ENCODE results near the gene LRRC55. TPM values are rescaled to one million over a fixed set of nuclear protein-coding genes. Genes with fewer than 3 reads are reported as not detected.

LRRC55 gene, protein sequence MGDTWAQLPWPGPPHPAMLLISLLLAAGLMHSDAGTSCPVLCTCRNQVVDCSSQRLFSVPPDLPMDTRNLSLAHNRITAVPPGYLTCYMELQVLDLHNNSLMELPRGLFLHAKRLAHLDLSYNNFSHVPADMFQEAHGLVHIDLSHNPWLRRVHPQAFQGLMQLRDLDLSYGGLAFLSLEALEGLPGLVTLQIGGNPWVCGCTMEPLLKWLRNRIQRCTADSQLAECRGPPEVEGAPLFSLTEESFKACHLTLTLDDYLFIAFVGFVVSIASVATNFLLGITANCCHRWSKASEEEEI
- total RNA-seq, result not detected

DNA sequence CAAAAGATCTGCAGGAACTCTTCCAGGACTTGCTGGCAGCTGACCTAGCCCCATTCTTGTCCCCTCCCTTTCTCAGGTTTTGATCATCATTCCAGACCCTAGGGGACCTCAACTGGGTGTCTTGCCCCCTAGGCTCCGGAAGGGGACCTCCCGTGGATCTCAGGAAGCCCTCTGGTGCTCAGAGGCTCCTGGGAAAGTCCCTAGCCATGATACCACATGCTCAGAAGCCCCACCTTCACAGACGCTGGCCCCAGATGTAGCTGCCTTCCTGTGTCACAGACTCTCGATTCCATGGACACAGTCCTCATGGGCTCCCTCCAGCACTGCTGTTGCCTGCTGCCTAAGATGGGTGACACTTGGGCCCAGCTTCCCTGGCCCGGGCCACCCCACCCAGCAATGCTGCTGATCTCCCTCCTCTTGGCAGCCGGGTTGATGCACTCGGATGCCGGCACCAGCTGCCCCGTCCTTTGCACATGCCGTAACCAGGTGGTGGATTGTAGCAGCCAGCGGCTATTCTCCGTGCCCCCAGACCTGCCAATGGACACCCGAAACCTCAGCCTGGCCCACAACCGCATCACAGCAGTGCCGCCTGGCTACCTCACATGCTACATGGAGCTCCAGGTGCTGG lies at the start of gene LRRC55:
LRRC55 (plus strand) TSS at position 276 of the 628 bp plus-strand sequence; CDS start at position 346, 70 bp downstream.
- no peak for DNase-seq (ENCODE audit: low spot score)

DNA sequence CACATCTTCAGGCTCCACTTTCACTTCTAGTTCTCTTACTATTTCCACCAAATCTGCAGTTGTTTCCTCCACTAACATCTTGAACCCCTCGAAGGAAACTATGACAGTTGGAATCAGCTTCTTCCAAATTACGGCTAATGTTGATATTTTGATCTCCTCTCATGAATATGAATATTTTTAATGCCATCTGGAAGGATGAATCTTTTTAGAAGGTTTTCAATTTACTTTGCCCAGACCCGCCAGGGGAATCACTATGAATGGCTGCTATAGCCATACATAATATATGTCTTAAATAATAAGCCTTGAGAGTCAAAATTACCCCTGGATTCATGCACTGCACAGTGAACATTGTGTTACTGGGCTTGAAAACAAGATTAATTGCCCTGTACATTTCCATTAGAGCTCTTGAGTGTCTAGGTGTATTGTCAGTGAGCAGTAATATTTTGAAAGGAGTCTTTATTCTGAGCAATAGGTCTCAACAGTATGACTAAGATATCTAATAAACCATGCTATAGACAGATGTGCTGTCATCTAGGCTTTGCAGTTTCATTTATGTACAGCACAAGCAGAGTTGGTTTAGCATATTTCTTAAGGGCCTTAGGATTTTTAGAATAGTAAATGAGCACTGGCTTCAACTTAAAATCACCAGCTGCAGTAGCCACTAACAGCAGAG lies 48.3 kb upstream of the LRRC55 start:
- no peak for DNase-seq (ENCODE audit: low spot score)

DNA sequence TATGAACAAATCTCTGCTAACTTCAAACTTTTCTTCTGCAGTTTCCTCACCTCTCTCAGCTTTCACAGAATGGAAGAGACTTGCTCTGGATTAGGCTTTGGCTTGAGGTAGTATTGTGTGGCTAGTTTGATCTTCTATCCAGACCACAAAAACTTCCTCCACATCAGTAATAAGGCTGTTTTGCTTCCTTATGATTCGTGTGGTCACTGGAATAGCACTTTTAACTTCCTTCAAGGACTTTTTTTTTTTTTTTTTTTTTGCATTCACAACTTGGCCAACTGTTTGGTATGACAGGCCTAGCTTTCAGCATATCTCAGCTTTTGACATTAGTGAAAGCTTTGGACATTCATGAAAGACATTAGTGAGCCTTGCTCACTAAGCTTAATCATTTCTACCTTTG lies 47.5 kb upstream of the LRRC55 start:
- no peak for DNase-seq (ENCODE audit: low spot score)

GRCh38 chr11:57135020-57135751 lies 46.6 kb upstream of the LRRC55 start:
- no peak for DNase-seq (ENCODE audit: low spot score)

DNA sequence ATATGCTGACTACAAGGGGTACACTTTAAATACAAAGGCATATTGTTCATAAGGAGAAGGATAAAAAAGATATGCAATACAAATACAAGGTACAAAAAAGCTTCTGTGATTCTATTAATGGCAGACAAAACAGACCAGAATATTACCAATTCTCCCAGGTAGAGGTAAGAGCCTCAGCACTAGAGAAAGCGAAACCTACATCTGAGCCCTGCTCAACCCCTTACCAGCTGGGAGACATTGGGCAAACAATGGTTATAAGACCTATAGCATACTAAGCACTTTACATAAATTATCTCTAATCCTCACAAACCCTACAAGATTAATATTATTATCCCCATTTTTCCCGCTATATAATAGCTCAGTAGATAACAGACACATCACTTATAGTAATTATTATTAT lies 41.2 kb upstream of the LRRC55 start:
- DNase-seq (ENCODE audit: low spot score), result no peak

GRCh38 chr11:57143459-57143858 lies 38.3 kb upstream of the LRRC55 start:
- no peak for DNase-seq (ENCODE audit: low spot score)

DNA sequence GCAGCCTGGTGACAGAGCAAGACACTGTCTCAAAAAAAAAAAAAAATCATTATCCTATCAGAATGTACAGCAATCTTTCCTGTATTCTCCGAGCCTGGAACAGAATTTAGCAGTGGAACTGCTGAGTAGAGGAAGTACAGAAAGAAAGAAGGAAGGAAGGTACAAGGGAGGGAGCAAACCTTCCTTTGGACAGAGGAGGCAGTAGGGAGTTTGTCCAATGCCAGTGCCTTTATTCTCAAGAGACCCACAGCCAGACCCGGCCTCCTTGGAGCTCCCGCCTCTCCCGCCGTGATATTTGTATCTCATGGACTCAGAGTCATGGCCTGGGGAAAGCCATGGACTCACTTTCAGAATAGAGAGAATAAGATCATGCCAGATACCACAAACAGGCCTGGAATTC lies 37.7 kb upstream of the LRRC55 start:
- DNase-seq (ENCODE audit: low spot score), result no peak

GRCh38 chr11:57144531-57145320 lies 37.0 kb upstream of the LRRC55 start:
- no peak for DNase-seq (ENCODE audit: low spot score)

GRCh38 chr11:57146301-57146700 lies 35.5 kb upstream of the LRRC55 start:
- no peak for DNase-seq (ENCODE audit: low spot score)

GRCh38 chr11:57148621-57149020 lies 33.1 kb upstream of the LRRC55 start:
- no peak for DNase-seq (ENCODE audit: low spot score)

DNA sequence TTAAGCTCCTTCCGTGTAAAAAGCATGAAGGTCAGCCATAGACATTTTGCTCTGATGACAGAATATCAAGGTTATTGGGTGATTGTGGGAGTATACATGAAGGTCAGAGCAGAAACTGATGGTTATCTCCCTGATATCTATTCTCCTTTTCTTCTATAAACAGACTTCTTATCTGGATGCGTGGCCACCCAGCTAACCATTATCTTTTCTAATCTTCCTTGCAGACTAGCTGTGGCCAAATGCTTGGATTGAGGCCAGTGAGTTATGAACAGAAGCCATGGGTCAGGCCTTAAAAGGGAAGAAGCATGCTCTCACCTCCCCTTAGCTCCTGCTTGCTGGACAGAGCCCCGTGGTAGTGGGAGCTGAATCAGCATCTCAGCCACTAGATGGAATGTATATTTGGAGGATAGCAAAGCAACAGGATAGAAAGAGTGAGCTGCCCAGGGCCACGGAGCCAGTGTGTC lies 31.3 kb upstream of the LRRC55 start:
- no peak for DNase-seq (ENCODE audit: low spot score)

DNA sequence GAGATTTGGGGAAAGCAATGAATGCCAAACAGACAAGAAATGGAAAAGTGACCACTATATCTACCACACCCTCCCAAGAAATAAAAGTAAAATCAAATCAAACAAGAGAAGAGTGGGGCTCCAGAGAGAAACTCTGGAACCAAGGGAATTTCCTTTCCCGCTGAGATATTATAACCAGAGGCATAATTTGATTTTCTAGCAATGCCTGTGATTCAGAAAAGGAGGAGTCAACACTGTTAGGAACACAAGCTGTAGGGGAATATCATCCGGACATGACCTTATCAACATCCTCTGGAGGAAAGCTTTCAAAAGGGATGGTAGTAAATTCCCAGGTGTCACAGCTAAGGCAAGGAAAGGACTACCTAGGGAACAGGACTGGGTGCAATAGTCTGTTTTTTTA lies 29.6 kb upstream of the LRRC55 start:
- no peak for DNase-seq (ENCODE audit: low spot score)

DNA sequence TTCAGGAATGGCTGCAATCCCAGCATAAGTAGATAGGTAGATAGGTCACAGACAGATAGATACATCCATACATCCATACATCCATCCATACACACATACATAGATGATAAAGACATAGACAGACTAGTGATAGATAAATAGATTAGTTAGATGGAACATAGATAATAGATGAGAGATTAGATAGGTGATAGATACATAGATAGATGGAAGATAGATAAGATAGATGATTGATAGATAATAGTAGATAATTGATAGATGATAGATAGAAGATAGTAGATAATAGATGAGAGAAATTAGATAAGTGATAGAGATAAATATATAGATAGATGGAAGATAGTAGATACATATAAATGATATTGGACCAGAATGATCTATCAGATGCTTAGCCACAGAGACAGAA lies 28.3 kb upstream of the LRRC55 start:
- DNase-seq (ENCODE audit: low spot score), result no peak

DNA sequence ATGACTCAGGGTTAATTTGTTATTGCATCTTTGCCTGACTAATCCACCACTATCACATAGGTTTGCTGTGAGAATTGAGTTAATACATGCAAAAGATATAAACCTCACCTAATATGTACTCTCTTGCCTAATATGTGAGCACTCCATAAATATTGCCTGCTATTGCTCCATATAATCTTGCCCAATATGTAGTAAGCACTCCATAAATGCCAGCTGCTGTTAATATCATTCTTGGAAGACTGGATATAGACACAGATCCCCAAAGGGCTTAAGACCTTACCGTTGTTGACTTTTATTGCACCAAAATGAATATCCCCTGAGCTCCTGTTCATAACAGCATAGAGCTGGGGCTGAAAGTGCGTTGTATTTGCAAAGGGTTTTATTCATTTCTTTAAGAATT lies 27.0 kb upstream of the LRRC55 start:
- DNase-seq (ENCODE audit: low spot score), result no peak

- no peak for DNase-seq (ENCODE audit: low spot score)
Measured at GRCh38 chr11:57155400-57155799, 26.4 kb upstream of the LRRC55 start.

GRCh38 chr11:57155838-57156607 lies 25.7 kb upstream of the LRRC55 start:
- DNase-seq (ENCODE audit: low spot score), result no peak

GRCh38 chr11:57156928-57157327 lies 24.8 kb upstream of the LRRC55 start:
- DNase-seq (ENCODE audit: low spot score), result no peak

DNA sequence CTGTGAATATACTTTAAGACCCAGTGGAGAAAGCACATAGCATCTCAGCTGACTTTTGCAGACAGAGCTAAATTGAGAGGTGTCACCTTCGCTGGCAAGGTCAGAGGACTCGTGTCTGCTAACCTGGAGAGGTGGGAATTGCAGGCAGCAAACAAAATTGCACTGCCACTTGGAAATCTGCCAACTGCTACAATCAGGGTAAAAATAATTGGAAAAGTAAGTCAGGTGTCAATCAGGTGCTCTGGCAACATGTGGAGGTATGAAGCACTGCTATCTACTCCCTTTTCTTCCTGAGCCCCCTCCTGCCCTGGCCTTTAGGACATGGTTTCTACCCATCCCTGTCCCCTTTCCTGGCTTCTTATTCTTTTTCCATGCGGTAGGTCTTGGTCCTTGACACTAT lies 24.1 kb upstream of the LRRC55 start:
- DNase-seq (ENCODE audit: low spot score), result no peak

DNA sequence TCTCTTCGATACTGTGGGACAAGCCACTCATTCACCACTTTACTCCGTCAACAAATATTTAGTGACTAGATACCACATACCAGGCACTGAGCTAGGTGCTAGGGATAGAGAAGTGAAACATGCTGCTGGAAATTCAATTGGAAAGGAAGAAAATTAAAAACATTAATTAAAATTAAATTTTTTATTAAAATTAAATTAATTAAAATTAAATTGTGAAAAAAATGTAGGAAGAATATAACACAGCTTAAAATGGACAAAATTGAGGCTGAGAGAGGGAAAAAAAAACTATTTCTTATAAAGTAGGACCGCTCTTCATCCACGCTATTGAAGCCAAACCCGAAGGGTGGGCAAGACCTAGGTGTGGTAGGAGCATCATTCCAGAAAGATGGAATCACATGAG lies 23.6 kb upstream of the LRRC55 start:
- no peak for DNase-seq (ENCODE audit: low spot score)

- DNase-seq (ENCODE audit: low spot score), result no peak
Measured at GRCh38 chr11:57158599-57158998, 23.2 kb upstream of the LRRC55 start.

DNA sequence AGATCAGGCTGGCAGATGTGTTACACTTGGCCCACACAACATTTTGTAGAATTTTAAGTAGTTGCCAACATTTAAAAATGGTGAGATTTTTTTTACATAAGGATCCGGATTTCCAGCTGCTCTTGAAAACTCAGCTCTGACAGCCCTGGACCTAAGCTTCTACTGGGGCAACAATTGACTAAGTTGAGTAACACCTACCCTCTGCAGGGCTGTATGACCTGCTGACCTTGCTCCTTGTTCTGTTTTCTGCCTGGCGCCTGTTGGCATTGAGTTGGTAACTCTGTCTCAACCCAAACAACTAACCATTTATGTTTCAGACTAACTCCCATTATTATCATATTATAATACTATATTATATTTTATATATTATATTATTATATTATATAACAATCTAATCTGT lies 21.1 kb upstream of the LRRC55 start:
- DNase-seq (ENCODE audit: low spot score), result no peak
